ENCODE data around the gene CAD.
A peak's percentile ranks its signal among the peaks of the same experiment; 100 is the strongest.
"Not testable (repeated sequence)": the region's sequence is repeated elsewhere in the genome, so short reads cannot be mapped to it uniquely, and the experiment has no call there.

The CAD gene

DNA sequence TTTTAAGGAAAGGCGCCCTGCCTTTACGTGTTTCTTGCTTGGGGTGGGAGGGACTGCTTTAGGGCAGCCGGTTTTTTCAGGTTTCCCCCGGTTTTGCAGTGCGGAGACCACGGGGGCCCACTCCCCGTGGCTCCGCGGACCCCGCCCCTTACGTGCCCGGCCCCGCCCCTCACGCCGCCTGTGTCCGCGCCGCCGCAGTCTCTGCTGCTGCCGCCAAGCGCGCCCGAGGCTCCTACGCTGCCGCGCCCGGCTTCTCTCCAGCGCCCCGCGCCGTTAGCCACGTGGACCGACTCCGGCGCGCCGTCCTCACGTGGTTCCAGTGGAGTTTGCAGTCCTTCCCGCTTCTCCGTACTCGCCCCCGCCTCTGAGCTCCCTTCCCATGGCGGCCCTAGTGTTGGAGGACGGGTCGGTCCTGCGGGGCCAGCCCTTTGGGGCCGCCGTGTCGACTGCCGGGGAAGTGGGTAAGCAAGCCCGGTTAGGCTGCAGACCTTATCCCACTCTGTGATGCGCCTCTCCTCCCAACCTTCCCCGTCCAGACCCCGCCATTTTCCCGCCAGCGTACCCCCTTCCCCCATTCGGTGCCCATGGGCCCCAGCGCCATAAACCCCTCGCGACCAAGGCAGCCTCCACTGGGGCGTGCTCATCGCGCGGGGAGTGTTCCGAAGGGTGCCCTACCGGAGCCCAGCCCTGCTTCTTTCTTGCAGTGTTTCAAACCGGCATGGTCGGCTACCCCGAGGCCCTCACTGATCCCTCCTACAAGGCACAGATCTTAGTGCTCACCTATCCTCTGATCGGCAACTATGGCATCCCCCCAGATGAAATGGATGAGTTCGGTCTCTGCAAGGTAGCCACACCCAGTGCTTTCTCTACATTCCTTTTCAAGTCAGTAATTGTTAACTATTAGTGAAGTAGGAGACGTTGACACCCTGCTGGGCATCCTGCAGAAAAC lies at the start of gene CAD:
TSS of gene CAD (plus strand) at position 197 of the 949 bp plus-strand sequence. CDS start at position 380, 183 bp downstream.
- DNase-seq, result peak; percentile 97

- DNase-seq, result no peak
Observed at GRCh38 chr2:27170581-27171337, 46.4 kb upstream of the CAD start.

- DNase-seq, result no peak
Observed at GRCh38 chr2:27171351-27171848, 45.8 kb upstream of the CAD start.

DNA sequence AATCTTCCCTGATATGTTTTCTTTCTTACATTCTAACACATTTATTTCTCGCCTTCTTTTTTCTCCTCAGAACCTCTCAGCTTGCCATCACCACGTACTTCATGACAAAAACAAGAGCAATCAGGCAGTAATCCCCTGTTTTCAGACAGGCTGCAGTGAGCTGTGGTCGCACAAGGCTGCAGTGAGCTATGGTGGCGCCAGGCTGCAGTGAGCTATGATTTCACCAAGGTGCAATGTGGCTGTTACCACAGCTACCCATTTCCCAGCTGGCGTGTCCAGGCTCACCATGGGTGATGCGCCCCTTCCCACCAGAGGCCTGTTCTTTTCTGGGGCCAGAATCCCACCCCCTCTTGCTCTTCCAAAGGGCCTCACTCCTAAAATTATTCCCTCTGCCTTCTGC lies 42.5 kb upstream of the CAD start:
- DNase-seq, result no peak

DNA sequence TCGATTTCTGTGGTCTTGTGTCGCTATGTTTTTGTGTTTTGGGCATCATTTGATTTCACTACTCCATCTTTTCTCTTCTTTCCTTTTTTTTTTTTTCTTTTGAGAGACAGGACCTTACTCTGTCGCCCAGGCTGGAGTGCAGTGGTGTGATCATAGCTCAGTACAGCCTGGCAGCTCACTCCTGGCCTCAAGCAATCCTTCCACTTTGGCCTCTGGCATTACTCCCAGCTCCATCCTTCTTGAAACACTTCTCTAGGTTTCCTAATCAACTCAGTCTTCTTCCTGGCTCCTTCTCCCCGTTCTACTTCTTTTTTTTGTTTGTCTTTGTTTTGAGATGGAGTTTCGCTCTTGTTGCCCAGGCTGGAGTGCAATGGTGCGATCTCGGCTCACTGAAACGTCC lies 41.8 kb upstream of the CAD start:
- DNase-seq, result no peak

DNA sequence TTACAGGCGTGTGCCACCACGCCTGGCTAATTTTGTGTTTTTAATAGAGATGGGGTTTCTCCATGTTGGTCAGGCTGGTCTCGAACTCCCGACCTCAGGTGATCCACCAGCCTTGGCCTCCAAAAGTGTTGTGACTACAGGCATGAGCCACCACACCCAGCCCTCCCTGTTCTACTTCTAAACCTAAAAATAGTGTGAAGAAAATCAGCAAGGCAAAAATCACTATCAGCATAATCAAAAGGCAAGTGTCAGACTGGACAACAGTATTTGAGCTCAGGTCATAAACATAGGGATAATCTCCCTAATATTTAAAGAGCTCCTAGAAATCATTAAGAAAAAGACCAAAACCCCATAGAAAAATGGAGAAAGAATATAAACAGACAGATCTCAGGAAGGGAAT lies 41.4 kb upstream of the CAD start:
- DNase-seq, result not testable (repeated sequence)

GRCh38 chr2:27177441-27178351 lies 39.5 kb upstream of the CAD start:
- no peak for DNase-seq

- no peak for DNase-seq
Observed at GRCh38 chr2:27178469-27178868, 38.7 kb upstream of the CAD start.

GRCh38 chr2:27179344-27180000 lies 37.7 kb upstream of the CAD start:
- DNase-seq, result no peak

- no peak for DNase-seq
Observed at GRCh38 chr2:27182346-27182745, 34.8 kb upstream of the CAD start.

DNA sequence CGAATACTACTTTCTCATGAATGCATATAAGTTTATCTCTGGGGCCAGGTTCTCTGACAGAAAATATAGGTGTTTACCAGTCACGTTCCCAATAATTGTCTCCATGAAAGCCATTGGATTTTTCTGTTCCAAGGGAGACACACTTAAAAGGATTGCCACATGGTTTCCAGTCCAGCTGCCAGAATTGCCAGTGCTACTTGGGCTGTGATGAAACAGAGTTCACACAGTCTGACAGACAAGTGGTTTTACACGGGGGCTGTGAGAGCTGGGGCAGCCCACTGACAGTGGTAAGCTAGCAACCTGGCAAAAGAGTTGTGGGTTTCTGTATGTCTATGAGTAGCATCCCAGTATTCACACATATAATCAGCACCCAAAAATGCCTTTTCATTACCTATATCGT lies 33.1 kb upstream of the CAD start:
- no peak for DNase-seq

DNA sequence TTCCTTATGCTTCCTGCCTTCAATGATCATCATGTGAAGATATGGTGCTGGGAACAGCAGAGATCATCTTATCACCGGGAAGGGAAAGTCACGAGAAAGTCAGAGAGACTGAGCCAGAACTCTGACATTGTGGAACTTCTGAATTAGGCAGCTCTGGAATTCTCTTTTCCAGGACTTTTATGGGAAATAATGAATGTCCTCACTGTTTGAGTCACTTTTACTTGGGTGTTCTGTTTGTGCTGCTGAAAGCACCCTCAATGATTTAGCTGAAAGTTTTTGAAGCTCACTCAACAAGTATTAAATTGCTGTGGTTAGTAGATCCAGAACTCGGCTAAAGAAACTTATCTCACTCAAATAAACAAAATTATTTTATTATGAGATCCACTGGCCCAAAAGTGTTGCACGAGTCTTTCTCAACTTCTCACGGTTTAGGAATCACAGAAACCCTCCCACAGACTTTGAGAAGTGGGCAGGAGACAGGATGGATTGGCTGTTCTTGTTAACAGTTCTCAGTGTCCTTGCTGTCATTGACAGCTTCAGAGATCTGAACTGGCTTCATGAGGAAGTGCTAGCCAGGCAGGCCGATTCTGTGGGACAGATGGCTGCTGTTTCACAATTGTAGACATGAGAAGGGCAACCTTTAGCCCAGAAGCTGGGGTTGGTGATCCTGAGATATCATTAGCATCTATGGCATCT lies 31.7 kb upstream of the CAD start:
- DNase-seq, result peak; percentile 63

GRCh38 chr2:27186613-27187345 lies 30.4 kb upstream of the CAD start:
- DNase-seq, result no peak

GRCh38 chr2:27189989-27190388 lies 27.2 kb upstream of the CAD start:
- no peak for DNase-seq

DNA sequence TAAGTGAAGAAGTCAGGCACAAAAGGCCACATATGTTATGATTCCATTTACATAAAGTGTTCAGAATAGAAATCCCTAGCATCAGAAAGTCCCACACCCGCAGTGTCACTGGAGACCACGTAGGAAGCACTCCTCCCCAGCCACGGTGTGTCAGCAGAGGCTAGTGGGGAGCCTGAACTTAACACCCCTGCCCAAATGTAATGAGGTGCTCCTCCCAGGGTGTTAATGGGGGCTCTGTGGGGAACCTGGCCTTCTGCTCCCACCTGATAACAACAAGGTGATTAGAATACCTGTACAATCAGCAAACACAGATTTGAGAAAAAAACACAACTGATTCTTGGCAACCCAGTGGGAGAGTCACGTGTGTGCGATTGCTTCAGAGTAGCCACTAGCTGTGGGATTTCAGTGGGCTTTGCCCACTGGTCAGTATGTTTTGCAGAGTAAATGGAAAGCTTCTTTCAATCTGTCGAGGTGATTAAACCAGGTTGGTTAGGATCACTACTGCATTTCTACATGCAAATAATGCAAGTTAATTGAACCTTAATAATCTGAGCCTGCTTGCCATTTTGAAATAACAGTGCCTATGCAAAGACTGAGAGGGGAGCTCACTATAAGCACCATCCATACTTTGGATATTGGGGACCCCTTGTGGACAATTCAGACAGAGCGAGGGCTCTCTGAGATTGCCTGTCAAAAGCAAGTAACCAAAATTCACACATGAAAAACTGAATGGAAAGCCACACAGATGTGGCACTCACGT lies 25.9 kb upstream of the CAD start:
- peak; percentile 64 for DNase-seq

DNA sequence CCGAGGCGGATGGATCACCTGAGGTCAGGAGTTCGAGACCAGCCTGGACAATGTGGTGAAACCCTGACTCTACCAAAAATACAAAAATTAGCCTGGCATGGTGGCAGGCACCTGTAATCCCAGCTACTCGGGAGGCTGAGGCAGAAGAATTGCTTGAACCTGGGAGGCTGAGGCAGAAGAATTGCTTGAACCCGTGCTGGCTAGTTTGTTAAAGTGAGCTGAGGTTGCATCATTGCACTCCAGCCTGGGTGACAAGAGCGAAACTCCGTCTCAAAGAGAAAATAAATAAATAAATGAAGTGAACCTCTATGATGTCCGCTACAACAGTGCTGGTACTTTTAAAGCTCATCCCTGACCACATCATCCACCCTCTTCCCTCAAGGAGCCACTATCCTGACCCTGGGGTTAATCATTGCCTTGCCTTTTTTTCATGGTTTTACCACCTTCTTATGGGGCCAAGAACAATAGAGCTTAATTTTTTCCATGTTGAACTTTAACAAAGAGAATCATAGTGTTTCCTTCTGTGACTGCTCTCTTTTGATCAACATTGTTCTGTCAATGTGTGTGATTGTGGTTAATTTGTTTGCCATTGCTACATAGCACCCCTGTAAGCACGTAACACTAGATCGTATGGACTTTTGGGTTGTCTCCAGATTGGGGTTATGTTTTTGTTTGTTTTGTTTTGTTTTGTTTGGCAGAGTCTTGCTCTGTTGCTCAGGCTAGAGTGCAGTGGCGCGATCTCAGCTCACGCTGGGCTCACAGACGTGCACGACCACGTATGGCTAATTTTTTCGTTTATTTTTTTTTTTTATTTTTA lies 22.4 kb upstream of the CAD start:
- no peak for DNase-seq

GRCh38 chr2:27195799-27196198 lies 21.4 kb upstream of the CAD start:
- not testable (repeated sequence) for DNase-seq

GRCh38 chr2:27198068-27198467 lies 19.1 kb upstream of the CAD start:
- DNase-seq, result not testable (repeated sequence)

- DNase-seq, result no peak
Observed at GRCh38 chr2:27198627-27199026, 18.5 kb upstream of the CAD start.
